ENCODE results near the gene UBN1. TPM values are rescaled to one million over a fixed set of nuclear protein-coding genes. Genes with fewer than 3 reads are reported as not detected.

The UBN1 gene, protein sequence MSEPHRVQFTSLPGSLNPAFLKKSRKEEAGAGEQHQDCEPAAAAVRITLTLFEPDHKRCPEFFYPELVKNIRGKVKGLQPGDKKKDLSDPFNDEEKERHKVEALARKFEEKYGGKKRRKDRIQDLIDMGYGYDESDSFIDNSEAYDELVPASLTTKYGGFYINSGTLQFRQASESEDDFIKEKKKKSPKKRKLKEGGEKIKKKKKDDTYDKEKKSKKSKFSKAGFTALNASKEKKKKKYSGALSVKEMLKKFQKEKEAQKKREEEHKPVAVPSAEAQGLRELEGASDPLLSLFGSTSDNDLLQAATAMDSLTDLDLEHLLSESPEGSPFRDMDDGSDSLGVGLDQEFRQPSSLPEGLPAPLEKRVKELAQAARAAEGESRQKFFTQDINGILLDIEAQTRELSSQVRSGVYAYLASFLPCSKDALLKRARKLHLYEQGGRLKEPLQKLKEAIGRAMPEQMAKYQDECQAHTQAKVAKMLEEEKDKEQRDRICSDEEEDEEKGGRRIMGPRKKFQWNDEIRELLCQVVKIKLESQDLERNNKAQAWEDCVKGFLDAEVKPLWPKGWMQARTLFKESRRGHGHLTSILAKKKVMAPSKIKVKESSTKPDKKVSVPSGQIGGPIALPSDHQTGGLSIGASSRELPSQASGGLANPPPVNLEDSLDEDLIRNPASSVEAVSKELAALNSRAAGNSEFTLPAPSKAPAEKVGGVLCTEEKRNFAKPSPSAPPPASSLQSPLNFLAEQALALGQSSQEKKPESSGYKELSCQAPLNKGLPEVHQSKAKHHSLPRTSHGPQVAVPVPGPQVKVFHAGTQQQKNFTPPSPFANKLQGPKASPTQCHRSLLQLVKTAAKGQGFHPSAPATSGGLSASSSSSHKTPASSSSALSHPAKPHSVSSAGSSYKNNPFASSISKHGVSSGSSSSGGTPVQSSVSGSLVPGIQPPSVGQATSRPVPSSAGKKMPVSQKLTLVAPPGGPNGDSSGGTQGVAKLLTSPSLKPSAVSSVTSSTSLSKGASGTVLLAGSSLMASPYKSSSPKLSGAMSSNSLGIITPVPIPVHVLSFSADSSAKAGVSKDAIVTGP (N-terminal part only)
- 10 to 100 TPM; 21.0 to 48.2 (median 41.1) TPM for total RNA-seq

DNA sequence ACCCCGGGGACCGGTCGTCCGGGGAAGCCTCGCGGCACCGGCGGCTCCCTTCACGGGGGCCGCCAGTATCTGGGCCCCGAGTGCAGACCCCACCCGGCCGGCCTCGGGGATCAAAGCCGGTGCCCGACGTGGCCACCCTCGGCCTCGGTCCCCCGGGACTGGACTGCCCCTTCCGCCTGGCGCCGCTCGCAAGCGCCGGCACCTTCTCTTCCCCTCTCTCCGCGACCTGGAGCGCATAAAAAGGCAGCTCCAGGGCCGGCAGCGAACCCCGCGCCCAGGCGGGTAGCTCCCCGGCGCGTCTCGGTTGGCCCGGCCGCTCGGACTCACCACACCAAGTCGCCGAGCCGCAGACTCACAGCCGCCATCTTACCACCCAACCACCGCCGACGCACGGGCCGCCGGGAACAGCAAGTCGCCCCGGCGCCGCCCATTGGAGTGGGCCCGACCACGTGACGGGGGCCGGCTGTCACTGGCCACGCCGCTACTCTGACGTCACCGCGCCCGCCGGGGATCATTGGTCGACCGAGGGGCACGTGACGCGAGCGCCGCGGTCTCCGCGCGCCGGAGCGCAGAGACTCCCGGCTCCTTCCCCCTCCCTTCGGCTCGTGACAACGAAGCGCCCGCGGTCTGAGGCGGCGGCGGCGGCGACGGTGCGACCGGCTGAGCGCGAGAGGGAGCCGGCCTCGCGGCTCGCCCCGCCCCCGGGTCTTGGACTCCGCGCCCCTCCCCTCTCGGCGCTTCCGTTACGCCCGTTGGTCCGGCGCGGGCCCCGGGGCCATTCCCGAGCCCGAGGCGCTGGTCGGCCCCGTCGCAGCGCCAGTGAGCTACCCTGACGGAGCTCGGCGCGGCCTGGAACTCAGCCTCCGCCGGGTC, at the start of gene UBN1, which contains the start of gene GLYR1:
TSS of gene UBN1 (plus strand) at position 581 of the 873 bp plus-strand sequence. CDS start 5,437 bp downstream, outside the sequence.
TSS of gene GLYR1 (minus strand) at position 388 of the 873 bp plus-strand sequence. CDS start at position 365, 23 bp downstream.
- WGBS = under 1% methylated on average over 66 of the region's 126 CpGs
- TF ChIP-seq, protein P1, sequence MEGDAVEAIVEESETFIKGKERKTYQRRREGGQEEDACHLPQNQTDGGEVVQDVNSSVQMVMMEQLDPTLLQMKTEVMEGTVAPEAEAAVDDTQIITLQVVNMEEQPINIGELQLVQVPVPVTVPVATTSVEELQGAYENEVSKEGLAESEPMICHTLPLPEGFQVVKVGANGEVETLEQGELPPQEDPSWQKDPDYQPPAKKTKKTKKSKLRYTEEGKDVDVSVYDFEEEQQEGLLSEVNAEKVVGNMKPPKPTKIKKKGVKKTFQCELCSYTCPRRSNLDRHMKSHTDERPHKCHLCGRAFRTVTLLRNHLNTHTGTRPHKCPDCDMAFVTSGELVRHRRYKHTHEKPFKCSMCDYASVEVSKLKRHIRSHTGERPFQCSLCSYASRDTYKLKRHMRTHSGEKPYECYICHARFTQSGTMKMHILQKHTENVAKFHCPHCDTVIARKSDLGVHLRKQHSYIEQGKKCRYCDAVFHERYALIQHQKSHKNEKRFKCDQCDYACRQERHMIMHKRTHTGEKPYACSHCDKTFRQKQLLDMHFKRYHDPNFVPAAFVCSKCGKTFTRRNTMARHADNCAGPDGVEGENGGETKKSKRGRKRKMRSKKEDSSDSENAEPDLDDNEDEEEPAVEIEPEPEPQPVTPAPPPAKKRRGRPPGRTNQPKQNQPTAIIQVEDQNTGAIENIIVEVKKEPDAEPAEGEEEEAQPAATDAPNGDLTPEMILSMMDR (IDR thresholded peaks at IDR 0.05) = no peak
- peak; percentile 93 to 94 for TF ChIP-seq POLR2AphosphoS5 (IDR thresholded peaks at IDR 0.05)
- TF ChIP-seq POLR2A (IDR thresholded peaks at IDR 0.05; ENCODE audit: low read depth) = peak; percentile 41
- H3K4me1 ChIP-seq = peaks cover 52 to 62% (median 59%) of the 10 kb centered on the region in 4 donors

DNA sequence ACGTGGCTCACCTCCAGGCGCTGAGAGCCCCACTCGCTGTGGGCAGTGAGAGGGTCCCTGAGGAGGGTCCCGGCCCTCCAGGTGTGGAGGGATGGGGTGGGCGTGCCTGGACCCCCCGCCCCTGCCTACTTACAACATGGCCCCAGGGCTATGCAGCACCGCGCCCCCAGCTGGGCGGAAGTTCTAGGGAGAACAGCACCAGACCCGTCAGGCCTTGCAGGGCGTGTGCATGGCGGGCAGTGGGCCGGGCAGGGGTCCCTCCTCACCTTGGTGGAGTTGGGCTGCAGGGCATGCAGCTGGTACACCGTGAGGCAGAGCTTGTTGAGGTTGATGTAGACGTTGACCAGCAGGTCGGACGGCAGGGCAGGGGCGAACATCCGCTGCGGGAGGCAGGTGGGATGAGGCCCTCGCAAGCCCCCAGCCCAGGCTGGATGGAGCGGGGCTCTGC, 49.5 kb upstream of the UBN1 start:
- no peak overlapping the region for H3K27ac ChIP-seq (replicated peaks in 1 of 4)
- 81% methylated on average over 15 of the region's 22 CpGs for WGBS
- DNase-seq (ENCODE audit: extremely low spot score) = no peak

More for the DNA sequence above, at the start of gene UBN1, which contains the start of gene GLYR1:
- Histone ChIP-seq H3K27ac (replicated peaks in 1 of 4) (peak within 1 kb of the TSS; percentile 97 to 99 (median 97)), H3K4me3 (peak within 1 kb of the TSS; percentile 90 to 97 (median 94)), H3K9me3 (no peaks in the 10 kb centered on the region), H3K36me3 (peaks cover 29 to 37% (median 35%) of the 10 kb centered on the region in 4 donors), H3K27me3 (no peaks in the 10 kb centered on the region)
- peak; percentile 100 for DNase-seq (ENCODE audit: extremely low spot score)
- intact Hi-C loops (cut with DNase I) = loop anchor here (1.0 to 5.0 kb wide), 3 partner anchors 45 to 109 kb away; partner anchors contain the start of genes ROGDI and ZNF500

DNA sequence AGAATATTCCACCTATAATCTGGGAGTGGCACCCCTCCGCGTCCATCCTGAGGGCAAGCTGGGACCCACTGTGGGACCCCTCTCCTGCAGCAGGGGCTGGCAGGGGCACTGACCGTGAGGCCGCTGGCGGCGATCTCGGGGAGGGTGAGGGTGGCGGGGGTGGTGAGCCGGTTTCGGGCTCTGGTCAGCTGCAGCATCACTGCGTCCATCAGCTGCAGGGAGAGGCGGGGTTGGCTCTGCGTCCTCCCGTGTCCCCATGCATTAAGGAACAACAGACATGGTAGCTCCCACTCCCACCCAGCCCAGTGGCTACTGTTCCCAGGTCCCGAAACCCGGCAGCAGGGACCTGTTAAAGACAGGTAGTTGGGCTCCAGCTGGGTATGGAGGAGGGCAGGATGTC, 48.8 kb upstream of the UBN1 start:
- Histone ChIP-seq H3K9me3 (no peaks in the 10 kb centered on the region), H3K4me3 (no peak overlapping the region), H3K27ac (replicated peaks in 1 of 4) (no peak overlapping the region), H3K36me3 (peaks cover 9 to 54% (median 41%) of the 10 kb centered on the region in 4 donors), H3K4me1 (peaks cover 24 to 27% (median 26%) of the 10 kb centered on the region in 4 donors), H3K27me3 (no peaks in the 10 kb centered on the region)
- intact Hi-C loops (cut with DNase I) = no loop called here
- WGBS = 96% methylated on average over 14 of the region's 16 CpGs
- no peak for TF ChIP-seq POLR2A (IDR thresholded peaks at IDR 0.05; ENCODE audit: low read depth)
- no peak for DNase-seq (ENCODE audit: extremely low spot score)

More for the DNA sequence above, 49.5 kb upstream of the UBN1 start:
- TF ChIP-seq EP300 (IDR thresholded peaks at IDR 0.05) = no peak
- Histone ChIP-seq H3K36me3 (peaks cover 9 to 54% (median 41%) of the 10 kb centered on the region in 4 donors), H3K4me3 (no peak overlapping the region), H3K4me1 (peaks cover 19 to 22% (median 22%) of the 10 kb centered on the region in 4 donors), H3K9me3 (no peaks in the 10 kb centered on the region), H3K27me3 (no peaks in the 10 kb centered on the region)
- intact Hi-C loops (cut with DNase I) = no loop called here

DNA sequence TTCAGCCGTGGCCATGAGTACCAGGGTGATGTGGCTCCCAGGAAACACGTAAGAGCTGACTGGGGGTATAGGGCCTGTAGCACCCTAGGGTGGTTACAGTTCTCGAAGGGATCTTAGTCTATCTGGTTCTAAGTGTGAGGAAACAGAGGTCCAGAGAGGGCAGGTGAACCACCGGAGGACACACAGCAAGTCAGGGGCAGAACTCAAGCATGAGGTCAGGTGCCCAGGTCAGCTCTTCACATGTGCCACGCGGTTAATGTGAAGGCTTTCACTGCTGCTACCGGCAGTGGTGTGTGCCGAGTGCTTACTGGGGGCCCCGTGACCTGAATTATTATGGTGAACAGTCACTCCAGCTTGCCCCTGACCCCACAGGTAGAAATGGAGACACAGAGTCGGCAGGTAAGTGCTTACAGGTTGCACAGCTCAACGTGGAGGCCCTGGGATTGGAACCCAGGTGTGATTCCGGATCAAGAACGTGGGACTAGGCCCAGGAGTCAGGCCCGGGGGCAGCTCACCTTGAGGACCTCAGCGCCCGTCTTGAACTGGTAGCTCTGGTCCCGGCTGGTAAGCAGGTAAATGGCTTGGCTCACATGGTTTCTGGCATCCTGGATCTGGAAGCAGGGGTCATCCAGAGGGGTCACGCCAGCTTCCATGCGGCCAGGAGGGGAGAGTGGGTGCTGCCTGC, 48.0 kb upstream of the UBN1 start:
- no peak for TF ChIP-seq POLR2AphosphoS5 (IDR thresholded peaks at IDR 0.05)
- intact Hi-C loops (cut with DNase I) = no loop called here
- no peaks in the 10 kb centered on the region for H3K9me3 ChIP-seq
- peaks cover 28 to 36% (median 35%) of the 10 kb centered on the region in 4 donors for H3K4me1 ChIP-seq
- WGBS = 91% methylated on average over 10 of the region's 19 CpGs
- H3K36me3 ChIP-seq = peaks cover 9 to 60% (median 44%) of the 10 kb centered on the region in 4 donors
- DNase-seq (ENCODE audit: extremely low spot score) = no peak
- H3K4me3 ChIP-seq = no peak overlapping the region
- no peak overlapping the region for H3K27ac ChIP-seq (replicated peaks in 1 of 4)
- H3K27me3 ChIP-seq = no peaks in the 10 kb centered on the region

DNA sequence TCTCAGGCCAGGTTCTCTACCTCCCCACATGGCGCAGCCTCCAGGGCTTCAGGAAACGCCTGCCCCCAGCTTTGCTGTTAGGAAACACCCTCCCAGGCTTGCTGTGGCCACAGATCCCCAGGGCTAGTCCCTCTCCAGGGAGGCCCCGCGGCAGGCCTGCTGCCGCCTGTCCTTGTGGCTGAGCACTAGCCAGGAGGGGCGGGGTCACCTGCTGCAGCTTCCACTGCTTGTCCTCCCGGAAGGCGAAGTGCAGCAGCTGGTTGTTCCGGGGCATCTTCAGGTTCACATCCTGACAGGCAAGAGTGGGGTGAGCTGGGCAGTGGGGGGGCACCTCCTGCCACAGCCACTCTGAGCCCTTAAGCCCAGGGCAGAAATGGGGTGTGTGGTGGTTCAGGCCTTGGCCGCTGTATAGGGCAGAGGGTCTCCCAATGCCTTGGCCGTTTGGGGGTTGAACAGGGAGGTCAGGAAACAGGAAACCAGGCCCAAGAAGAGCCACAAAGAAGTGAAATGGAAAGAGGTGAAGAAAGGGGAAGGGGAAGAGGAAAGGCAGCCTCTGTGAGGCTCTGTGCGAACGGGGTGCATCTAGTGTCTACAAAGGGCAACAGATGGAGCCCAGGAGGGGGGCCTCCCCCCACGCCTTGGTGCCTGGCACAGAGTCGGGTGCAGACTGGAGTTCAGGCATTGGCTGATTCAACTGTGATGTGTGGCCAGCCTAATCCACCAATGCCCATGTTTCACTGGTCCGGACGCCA, 46.8 kb upstream of the UBN1 start:
- Histone ChIP-seq H3K27me3 (no peaks in the 10 kb centered on the region), H3K9me3 (no peaks in the 10 kb centered on the region), H3K27ac (replicated peaks in 1 of 4) (peak overlapping the region in 1 of 4 donors; percentile 87), H3K36me3 (peaks cover 9 to 71% (median 56%) of the 10 kb centered on the region in 4 donors), H3K4me1 (peaks cover 31 to 47% (median 45%) of the 10 kb centered on the region in 4 donors), H3K4me3 (no peak overlapping the region)
- intact Hi-C loops (cut with DNase I) = loop anchor here (5.0 kb wide), 3 partner anchors 33 to 68 kb away; partner anchors contain the start of genes ANKS3, DNAAF8, GLYR1 and UBN1
- 61% methylated on average over 13 of the region's 17 CpGs for WGBS
- TF ChIP-seq POLR2AphosphoS5 (IDR thresholded peaks at IDR 0.05) = no peak
- TF ChIP-seq POLR2A (IDR thresholded peaks at IDR 0.05; ENCODE audit: low read depth) = no peak
- TF ChIP-seq, protein P1 (IDR thresholded peaks at IDR 0.05) = no peak
- TF ChIP-seq EP300 (IDR thresholded peaks at IDR 0.05) = no peak
- DNase-seq (ENCODE audit: extremely low spot score) = no peak

All from esophagus muscularis mucosa (tissue), 4 donors.